Mammary epithelial cell (primary cell): ENCODE results near the gene TMEM132D.

Experiments
- CTCF ChIP-seq, 2 donors: IDR thresholded peaks in 1 of 2; conservative IDR thresholded peaks in 1 of 2; 2 replicates each; pipeline ENCODE4 v1.5.1; 2011 to 2012; ENCODE audit warnings: inconsistent platforms in 2 of 2, low read length in 2 of 2, mild to moderate bottlenecking in 2 of 2, control low read depth in 1 of 2, low read depth in 1 of 2; ENCODE audit not compliant: insufficient read depth in 1 of 2; ENCODE audit errors: extremely low read depth in 1 of 2
- EZH2 ChIP-seq: IDR thresholded peaks from 2 replicates; pipeline ENCODE4 v1.6.1; 2012; ENCODE audit warnings: low read length, inconsistent platforms, borderline replicate concordance

DNA sequence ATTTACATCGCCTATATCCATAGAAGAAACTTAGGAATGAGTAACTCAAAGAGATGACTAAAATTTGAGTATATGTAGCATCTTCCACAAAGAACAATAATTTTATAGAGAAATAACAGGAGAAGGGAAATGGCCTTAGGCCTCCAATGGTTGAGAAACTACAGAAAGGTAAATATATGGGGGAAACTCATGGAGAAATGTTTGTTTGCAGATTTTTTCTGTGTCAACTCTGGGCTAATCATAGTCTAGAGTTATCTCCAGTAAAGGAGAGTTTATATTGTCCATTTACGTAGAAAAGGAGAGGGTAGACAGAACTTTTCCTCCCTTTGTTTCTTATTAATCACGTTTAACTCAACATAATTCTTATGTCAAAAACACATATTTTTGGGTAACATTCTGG lies 806.4 kb downstream of the TMEM132D start:
- TF ChIP-seq CTCF (conservative IDR thresholded peaks at IDR 0.05 in 1 of 2, IDR thresholded peaks at IDR 0.05 in 1 of 2; ENCODE audit: extremely low read depth in 1 of 2, insufficient read depth in 1 of 2, low read depth in 1 of 2, low read length in 2 of 2): no peak
- TF ChIP-seq EZH2: no peak
